Ishikawa (cell line): ENCODE data around the gene REN.

Source experiments
- EP300 ChIP-seq: IDR thresholded peaks from 2 replicates; pipeline ENCODE4 v1.6.1; 2012; ENCODE audit warnings: borderline replicate concordance
- REST ChIP-seq: IDR thresholded peaks from 2 replicates; pipeline ENCODE4 v1.6.1; 2012; ENCODE audit warnings: low read depth, mild to moderate bottlenecking
- ZBTB7A ChIP-seq: IDR thresholded peaks from 2 replicates; pipeline ENCODE4 v1.6.1; 2012; ENCODE audit warnings: low read depth

- TF ChIP-seq EP300 (no peak), REST (no peak), ZBTB7A (no peak)
Measured at GRCh38 chr1:204106825-204107224, 59.3 kb downstream of the REN start.
